NT2/D1 (cell line): ENCODE data around the gene MRPS9.

Experiments
- SUZ12 ChIP-seq: IDR thresholded peaks from 2 replicates; pipeline ENCODE4 v1.6.1; 2011; ENCODE audit not compliant: insufficient read length, insufficient read depth; ENCODE audit errors: extremely low read depth
- YY1 ChIP-seq: IDR thresholded peaks from 2 replicates; pipeline ENCODE4 v1.6.1; 2011; ENCODE audit not compliant: insufficient read length, insufficient read depth
- ZNF274 ChIP-seq: IDR thresholded peaks from 2 replicates; pipeline ENCODE4 v1.6.1; 2011; ENCODE audit warnings: mild to moderate bottlenecking, low read depth, low read length

DNA sequence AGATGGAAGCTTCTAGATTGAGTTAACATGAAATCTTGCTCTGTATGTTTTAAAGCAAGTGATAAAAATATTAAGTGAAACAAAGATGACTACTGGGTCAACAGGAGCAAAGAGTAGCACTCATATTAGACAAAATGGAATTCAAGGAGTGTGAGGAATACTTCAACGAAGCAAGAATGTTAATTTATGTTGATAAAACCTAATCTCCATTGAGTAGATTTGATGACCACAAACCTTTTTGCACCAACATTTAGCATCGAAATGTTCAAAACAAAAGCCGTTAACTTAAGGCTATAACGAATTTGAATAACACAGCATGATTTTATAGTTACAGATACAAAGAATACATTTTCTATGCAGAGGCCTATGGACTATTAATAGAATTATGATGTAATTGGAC is 35.7 kb downstream of the MRPS9 start:
- no peak for TF ChIP-seq YY1
- no peak for TF ChIP-seq SUZ12
- no peak for TF ChIP-seq ZNF274
